Neural progenitor cell (in vitro differentiated cells): ENCODE data around the gene BPIFB2.

Experiments
- CTCF ChIP-seq: fragments of 200-600 bp; sonication (generic); IDR thresholded peaks from 2 replicates; pipeline ENCODE4 v1.5.1; 2017; ENCODE audit warnings: antibody characterized with exemption, mild to moderate bottlenecking
- EZH2 ChIP-seq: fragments of 200-600 bp; sonication (generic); IDR thresholded peaks from 2 replicates; pipeline ENCODE4 v1.6.1; 2017; ENCODE audit warnings: antibody characterized with exemption, mild to moderate bottlenecking, moderate library complexity

- no peak for TF ChIP-seq CTCF
- TF ChIP-seq EZH2, result no peak
Observed at GRCh38 chr20:33016581-33017109, 9.1 kb downstream of the BPIFB2 start.
